ENCODE measurements around the gene TASOR2. TPM values are rescaled to one million over a fixed set of nuclear protein-coding genes. Genes with fewer than 3 reads are reported as not detected.

The TASOR2 gene
- total and polyA plus RNA-seq, 2 donors (not counting 1 experiment from before 2014, with no cell fraction given) = 12.3 to 68.6 TPM

- ChIA-PET POLR2A (no interaction called here), CTCF (interaction anchor here (0.6 to 2.4 kb wide), 2 partner anchors 14 to 736 kb away, joined by 3 to 5 read pairs; no protein-coding TSS in a partner anchor)
- Histone ChIP-seq H3K27me3 (replicated peaks in 1 of 4; ENCODE audit: control extremely low read depth in 1 of 4, control insufficient read depth in 3 of 4, insufficient read depth in 4 of 4, low read length in 3 of 4) (peaks cover 0 to 10% (median 2%) of the 10 kb centered on the region in 4 experiments), H2AFZ (ENCODE audit: insufficient read depth, low read depth, low read length, poor library complexity, severe bottlenecking) (no peak overlapping the region), H3K4me1 (ENCODE audit: control insufficient read depth in 2 of 2, insufficient read depth in 2 of 2, low read length in 2 of 2) (no peaks in the 10 kb centered on the region), H4K20me1 (ENCODE audit: control insufficient read depth, insufficient read depth, low read length, poor library complexity, severe bottlenecking) (no peaks in the 10 kb centered on the region), H3K79me2 (ENCODE audit: control insufficient read depth, insufficient read depth, low read length) (no peaks in the 10 kb centered on the region), H3K9ac (ENCODE audit: low read length) (no peak overlapping the region), H3K9me3 (ENCODE audit: control extremely low read depth in 1 of 3, control insufficient read depth in 2 of 3, insufficient read depth in 1 of 3, low read length in 2 of 3) (peaks cover 0 to 7% (median 0%) of the 10 kb centered on the region in 3 donors), H3K27ac (ENCODE audit: low read length in 2 of 2) (no peak overlapping the region), H3K4me2 (replicated peaks; ENCODE audit: low read depth, low read length, poor library complexity, severe bottlenecking) (no peak overlapping the region), H3K4me3 (ENCODE audit: control extremely low read depth in 1 of 5, extremely low read depth in 1 of 5, insufficient read depth in 1 of 5, low read depth in 2 of 5, low read length in 4 of 5) (no peak overlapping the region), H3K36me3 (replicated peaks in 1 of 2; ENCODE audit: control extremely low read depth in 1 of 2, control insufficient read depth in 1 of 2, extremely low read depth in 1 of 2, insufficient read depth in 2 of 2, low read length in 1 of 2) (no peaks in the 10 kb centered on the region)
- 94% methylated on average over 6 of the region's 9 CpGs for WGBS (ENCODE audit: insufficient coverage)
- no peak overlapping the region for H3K4me3 Mint-ChIP-seq
- peaks cover 25% of the 10 kb centered on the region for H3K27me3 Mint-ChIP-seq
- DNase-seq = no peak
- no peak overlapping the region for H3K27ac Mint-ChIP-seq
- no peaks in the 10 kb centered on the region for H3K4me1 Mint-ChIP-seq
- no peak for TF ChIP-seq CTCF (IDR thresholded peaks at IDR 0.05)
- TF ChIP-seq EZH2 (IDR thresholded peaks at IDR 0.05; ENCODE audit: borderline replicate concordance, insufficient read depth, low read depth, low read length, poor library complexity, severe bottlenecking) = no peak
- ATAC-seq (ENCODE audit: low read depth) = no peak
- intact Hi-C loops (cut with micrococcal nuclease) = no loop called here
- H3K9me3 Mint-ChIP-seq (ENCODE audit: insufficient read depth) = no peaks in the 10 kb centered on the region
These were observed 6.1 kb upstream of the TASOR2 start for GRCh38 chr10:5678397-5679036.

GRCh38 chr10:5679037-5679435 is 5.6 kb upstream of the TASOR2 start:
- Histone ChIP-seq H4K20me1 (ENCODE audit: control insufficient read depth, insufficient read depth, low read length, poor library complexity, severe bottlenecking) (no peaks in the 10 kb centered on the region), H3K9me3 (ENCODE audit: control extremely low read depth in 1 of 3, control insufficient read depth in 2 of 3, insufficient read depth in 1 of 3, low read length in 2 of 3) (peaks cover 0 to 2% (median 0%) of the 10 kb centered on the region in 3 donors), H3K27ac (ENCODE audit: low read length in 2 of 2) (no peak overlapping the region), H3K27me3 (replicated peaks in 1 of 4; ENCODE audit: control extremely low read depth in 1 of 4, control insufficient read depth in 3 of 4, insufficient read depth in 4 of 4, low read length in 3 of 4) (peaks cover 0 to 10% (median 2%) of the 10 kb centered on the region in 4 experiments), H3K79me2 (ENCODE audit: control insufficient read depth, insufficient read depth, low read length) (no peaks in the 10 kb centered on the region), H3K4me1 (ENCODE audit: control insufficient read depth in 2 of 2, insufficient read depth in 2 of 2, low read length in 2 of 2) (peaks cover 2 to 3% of the 10 kb centered on the region in 2 donors), H3K4me2 (replicated peaks; ENCODE audit: low read depth, low read length, poor library complexity, severe bottlenecking) (no peak overlapping the region), H3K36me3 (replicated peaks in 1 of 2; ENCODE audit: control extremely low read depth in 1 of 2, control insufficient read depth in 1 of 2, extremely low read depth in 1 of 2, insufficient read depth in 2 of 2, low read length in 1 of 2) (no peaks in the 10 kb centered on the region), H3K9ac (ENCODE audit: low read length) (no peak overlapping the region), H2AFZ (ENCODE audit: insufficient read depth, low read depth, low read length, poor library complexity, severe bottlenecking) (no peak overlapping the region), H3K4me3 (ENCODE audit: control extremely low read depth in 1 of 5, extremely low read depth in 1 of 5, insufficient read depth in 1 of 5, low read depth in 2 of 5, low read length in 4 of 5) (no peak overlapping the region)
- DNase-seq (no peak), ATAC-seq (ENCODE audit: low read depth) (no peak)
- H3K27me3 Mint-ChIP-seq = peaks cover 22% of the 10 kb centered on the region
- H3K4me3 Mint-ChIP-seq = no peak overlapping the region
- peaks cover 3% of the 10 kb centered on the region for H3K4me1 Mint-ChIP-seq
- no peak overlapping the region for H3K27ac Mint-ChIP-seq
- CTCF ChIA-PET = interaction anchor here (2.4 kb wide), 1 partner anchor 14 kb away, joined by 5 read pairs; no protein-coding TSS in a partner anchor
- WGBS (ENCODE audit: insufficient coverage) = no CpG with 5 or more reads among the region's 3 CpGs
- no peaks in the 10 kb centered on the region for H3K9me3 Mint-ChIP-seq (ENCODE audit: insufficient read depth)
- POLR2A ChIA-PET = no interaction called here
- intact Hi-C loops (cut with micrococcal nuclease) = no loop called here
- TF ChIP-seq CTCF (IDR thresholded peaks at IDR 0.05) (no peak), EZH2 (IDR thresholded peaks at IDR 0.05; ENCODE audit: borderline replicate concordance, insufficient read depth, low read depth, low read length, poor library complexity, severe bottlenecking) (no peak)

Data from B cell (primary cell).